Measurements from ENCODE around the gene PURA.

Gene PURA

DNA sequence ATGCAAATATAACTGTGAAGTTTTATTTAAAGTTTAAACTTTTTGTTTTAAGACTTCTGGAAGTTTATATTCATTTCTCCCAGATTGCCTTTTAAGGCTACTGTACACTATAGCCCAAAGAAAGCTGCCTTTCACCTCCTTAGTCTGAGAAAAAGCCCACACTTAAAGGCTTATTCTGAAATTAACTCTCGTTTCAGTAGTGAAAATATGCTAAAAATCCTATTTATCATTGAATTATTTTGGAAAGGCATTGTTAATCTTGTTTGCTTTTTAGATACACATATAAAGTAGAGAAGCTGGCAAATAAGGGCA lies 3.3 kb upstream of the PURA start:
- no peak for DNase-seq

DNA sequence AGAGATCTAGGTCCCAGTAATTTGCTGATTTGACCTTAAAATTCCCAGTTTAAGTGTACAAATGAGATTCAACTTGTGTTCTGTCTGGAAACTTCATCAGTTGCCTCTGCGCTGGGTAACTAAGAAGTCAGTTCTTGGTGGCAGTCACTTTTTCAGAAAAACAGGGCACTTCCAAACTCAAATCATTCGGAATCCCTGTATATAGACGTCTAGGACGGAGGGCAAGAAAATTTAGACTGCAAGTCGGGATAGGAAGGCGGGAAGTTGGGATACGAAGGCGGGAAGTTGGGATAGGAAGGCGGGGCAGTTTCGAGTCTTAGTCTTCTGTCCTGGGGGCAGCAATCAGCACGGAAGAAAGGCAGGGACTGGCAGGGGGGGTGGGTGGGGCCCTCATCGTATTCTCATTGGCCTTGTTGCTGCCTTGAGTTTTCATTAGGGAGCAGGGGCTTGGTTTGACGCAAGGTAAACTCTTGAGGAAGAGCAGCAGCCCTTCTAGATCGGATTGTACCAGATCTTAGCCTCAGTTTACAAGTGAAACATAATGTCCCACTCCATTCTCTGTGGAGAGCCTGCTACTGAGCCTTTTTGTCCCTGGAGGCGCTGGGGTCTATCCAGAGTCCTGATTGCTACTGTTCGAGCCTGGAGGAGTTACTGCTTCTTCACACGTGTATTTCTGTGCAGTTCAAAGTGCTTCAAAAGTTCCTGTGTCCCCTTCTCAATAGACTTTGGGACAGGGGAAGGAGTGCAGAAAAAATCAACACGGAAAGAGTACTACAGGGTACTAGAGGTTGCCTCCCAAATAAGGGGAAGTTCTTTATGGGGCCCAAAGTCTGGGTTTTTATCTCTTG lies 2.7 kb upstream of the PURA start:
- no peak for DNase-seq

DNA sequence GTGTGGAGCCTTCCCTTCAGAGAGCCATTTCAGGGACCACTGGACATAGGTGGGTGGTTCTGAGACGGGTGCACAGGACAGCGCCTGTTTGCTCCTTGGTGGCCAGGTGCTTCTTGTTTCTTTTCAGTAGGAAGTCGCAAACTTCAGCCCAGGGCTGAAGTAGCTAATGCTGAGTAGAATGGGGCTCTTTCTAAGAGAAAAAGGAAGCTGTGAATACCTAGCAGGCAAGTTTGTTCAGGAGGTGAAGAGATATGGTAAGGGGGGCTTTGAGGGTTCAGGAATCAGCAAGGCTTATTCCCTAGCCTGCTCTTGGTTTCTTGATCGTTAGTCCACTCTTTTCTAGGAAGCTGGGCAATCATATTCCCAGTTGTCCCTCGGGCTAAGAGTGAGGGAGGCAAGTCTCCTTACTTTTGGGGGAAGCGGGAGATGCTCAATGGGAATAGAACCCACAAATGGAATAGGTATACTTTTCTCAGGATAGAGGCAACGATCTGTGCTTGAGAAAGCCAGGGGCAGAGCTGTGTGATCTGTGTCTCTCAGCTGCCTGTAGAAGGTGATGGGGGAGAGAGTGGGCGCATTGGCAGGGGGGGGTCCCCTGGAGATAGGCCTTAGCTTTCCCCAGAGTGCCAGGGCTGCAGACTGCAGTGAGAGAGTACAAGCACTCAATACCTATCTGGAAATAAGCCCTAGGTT lies 1.9 kb upstream of the PURA start:
- no peak for DNase-seq

- no peak for DNase-seq
Measured at GRCh38 chr5:140112685-140113179, 1.2 kb upstream of the PURA start.

DNA sequence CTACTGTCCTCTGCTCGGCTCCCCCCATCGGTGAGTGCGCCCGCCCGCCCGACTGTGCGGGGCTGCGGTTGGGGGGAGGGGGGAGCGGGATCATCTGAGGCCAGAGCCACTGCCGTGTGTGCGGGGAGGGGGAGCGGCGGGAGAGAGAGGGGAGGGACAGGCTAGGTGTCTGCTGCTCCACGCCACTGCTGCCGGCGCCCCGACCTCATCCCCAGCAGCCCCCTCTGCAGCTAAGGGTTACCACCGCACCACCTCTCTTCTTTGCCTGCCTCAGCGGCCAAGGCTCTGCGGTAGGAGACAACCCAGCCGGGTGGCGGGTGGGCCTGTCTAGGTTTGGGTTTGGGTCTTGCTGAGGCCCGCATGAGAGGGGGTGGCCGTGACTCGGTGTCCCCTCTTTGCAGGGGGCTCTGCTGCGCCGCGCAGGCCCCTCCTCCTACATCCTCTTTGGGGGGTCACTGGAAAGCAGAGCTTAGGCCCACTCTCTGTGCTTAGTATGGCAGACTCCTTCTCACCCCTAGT lies 670 bp upstream of the PURA start:
- DNase-seq: no peak

DNA sequence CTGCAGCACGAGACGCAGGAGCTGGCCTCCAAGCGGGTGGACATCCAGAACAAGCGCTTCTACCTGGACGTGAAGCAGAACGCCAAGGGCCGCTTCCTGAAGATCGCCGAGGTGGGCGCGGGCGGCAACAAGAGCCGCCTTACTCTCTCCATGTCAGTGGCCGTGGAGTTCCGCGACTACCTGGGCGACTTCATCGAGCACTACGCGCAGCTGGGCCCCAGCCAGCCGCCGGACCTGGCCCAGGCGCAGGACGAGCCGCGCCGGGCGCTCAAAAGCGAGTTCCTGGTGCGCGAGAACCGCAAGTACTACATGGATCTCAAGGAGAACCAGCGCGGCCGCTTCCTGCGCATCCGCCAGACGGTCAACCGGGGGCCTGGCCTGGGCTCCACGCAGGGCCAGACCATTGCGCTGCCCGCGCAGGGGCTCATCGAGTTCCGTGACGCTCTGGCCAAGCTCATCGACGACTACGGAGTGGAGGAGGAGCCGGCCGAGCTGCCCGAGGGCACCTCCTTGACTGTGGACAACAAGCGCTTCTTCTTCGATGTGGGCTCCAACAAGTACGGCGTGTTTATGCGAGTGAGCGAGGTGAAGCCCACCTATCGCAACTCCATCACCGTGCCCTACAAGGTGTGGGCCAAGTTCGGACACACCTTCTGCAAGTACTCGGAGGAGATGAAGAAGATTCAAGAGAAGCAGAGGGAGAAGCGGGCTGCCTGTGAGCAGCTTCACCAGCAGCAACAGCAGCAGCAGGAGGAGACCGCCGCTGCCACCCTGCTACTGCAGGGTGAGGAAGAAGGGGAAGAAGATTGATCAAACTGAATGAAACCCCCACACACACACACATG lies 654 bp downstream of the PURA start:
- DNase-seq: no peak

GRCh38 chr5:140115186-140115500 lies 1.2 kb downstream of the PURA start:
- DNase-seq: no peak

- no peak for DNase-seq
Measured at GRCh38 chr5:140116716-140117115, 2.8 kb downstream of the PURA start.

- no peak for DNase-seq
Measured at GRCh38 chr5:140117523-140117922, 3.6 kb downstream of the PURA start.

DNA sequence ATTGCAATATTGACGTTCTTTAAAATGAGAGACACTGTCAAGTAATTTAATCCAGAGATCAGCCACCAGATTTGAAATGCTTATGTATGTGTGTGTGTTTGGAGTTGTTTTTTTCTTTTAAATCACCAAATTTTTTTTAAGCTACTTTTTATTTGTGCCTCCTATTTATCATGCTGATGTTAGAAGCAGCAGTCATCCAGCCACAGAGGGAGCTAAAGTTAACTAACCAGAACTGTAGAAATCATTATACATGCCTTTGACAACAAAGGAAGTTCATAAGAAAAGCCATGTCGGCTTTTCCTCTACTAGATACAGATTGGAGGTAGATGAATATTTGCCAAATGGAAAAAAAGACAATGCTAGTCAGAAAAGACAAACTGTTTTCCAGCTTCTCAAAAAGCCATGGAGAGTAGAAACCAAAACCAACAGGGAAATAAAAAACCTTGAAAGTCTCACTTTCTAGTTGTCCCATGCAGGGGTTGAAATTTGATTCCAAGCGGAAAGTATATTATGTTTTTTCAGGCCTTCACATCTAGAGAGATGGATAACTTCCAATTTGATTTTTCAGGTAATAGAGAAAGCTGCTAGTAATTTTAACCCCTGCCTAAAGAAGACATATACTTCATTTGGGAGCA lies 4.5 kb downstream of the PURA start:
- DNase-seq: no peak

DNA sequence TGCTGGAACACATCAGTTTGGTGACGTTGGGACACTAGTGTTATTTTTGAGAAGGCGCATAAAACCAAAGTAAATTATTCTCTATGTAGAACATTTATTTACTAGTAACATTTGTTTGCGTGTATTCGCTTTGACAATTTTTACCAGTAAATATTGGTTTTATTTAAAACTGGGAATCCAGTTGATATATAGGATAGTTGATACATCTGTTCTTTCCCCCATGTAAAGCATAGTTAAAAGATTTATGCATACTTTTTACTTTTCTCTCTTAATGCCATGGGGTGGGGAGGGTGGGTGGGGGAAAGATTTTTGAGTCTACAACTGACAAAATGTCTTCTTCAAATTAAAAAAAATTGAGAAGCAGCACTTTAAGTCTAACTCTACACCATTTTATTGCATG lies 11.7 kb downstream of the PURA start, which contains the start of gene IGIP:
TSS of gene IGIP (plus strand) at position 301 of the 400 bp plus-strand sequence. CDS start 2,540 bp downstream, outside the sequence.
- no peak for DNase-seq

DNA sequence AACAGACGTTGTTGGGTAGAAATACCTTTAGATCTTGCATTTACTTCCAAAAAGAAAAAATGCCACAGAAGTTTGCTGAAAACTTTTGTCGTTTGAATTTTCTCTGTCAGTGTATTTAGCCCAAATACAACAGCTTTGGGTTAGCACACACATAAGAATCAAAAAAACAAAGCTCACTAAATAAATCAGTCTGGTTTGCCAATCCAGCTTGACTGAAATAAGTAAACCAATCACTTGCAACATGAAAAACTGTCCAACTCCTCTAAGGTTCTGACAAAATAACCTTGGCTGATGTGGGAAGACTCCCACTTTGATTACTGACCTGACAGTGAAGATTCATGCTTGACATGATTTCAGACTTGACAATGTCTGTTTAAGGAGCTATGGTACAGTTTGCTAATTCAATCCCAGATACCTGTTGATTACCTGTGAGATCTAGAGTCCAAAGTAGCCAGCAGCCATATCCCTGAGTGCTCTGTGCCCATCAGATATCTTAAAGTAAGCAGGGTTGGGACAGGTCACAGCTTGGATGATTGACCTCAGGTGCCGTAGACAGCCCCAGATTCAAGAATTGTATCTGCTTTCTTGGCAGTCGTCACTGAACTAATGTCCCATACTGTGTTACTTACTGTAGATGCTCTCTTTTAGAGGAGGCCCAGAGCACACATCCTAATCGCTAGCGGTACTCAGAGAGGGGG lies 12.6 kb downstream of the PURA start:
- no peak for DNase-seq

DNA sequence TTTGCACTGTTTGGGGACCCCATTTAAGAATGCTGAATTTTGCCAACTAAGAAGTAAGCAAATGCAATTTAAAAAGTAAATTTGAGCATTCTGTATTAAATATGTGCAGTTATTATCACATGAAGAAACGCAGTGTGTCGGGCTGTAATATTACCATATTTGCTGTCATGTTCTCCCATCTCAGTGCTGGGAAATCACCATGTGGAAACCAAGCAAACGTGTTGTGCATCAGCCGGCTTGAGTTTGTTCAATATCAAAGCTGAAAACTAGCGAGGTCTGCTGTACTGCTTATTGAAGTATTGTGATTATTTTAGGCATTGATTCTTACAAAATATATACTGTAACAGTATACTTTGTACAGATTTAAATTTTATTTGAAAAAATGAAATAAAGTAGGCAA lies 14.5 kb downstream of the PURA start:
- no peak for DNase-seq

DNA sequence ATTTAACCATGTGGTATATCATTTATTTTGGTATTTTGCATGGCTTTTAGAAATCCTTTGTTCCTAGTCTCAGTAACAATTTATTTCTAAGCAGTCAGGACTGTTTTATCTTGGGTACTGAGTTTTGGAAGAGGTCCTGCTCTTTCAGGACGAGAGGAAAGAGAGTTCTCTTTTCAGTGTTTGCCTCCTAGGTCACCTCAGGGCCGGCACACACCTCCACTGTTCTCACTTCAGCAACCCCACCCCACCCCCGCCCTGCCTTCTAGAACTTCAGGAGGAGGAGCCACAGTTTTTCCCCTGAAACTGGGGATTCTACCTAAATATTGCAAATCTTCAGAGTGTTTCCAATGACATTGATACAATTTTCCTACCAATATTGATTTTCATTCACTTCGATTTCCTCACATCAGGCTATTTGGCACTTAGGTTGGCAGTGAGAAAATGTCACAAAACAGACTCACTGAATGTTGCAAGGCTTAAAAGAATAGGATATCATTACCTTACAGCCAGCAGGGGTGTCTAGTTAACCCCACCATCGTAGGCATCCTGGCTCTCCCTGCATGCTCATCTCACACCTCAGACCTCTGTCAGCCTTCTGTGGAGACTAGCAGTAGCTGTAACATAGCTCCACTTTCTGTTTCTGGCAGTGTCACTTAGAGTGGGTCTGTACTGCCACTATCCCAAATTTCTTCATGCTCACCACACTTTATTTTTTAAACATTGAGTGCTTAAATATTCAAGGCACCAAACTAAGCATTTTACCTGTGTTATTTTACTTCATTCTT lies 17.2 kb downstream of the PURA start:
- DNase-seq: no peak

- no peak for DNase-seq
Measured at GRCh38 chr5:140131967-140132409, 18.1 kb downstream of the PURA start.

DNA sequence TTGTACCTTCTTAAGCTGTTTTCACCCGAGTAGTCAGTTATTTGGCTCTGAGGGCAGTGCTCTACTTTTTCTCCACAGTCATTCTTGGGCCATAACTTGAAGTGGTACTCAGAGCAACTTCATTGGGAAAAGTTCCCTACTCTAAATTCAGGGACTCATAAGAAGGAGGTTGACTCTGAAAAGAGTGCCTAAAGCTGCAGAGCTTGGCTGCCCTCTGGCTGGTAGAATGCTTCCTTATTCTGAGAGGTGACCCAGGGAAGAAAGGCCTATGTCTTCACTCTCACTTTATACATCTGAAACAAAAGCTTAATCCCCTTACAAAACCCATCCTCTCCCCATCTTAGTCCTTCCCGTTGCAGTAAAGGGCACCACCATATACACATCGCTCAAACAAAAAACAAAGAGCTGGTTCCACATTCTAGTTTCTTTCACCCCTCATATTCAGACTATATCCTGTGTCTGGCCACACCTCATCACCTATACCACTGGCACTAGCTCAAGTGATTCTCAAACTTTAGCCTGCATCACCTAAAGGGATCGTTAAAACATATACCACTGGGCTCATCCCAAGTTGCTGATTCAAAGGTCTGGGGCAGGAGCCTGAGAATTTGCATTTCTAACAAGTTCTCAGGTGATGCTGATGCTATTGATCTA lies 19.7 kb downstream of the PURA start:
- no peak for DNase-seq

GRCh38 chr5:140134277-140134935 lies 20.5 kb downstream of the PURA start:
- DNase-seq: no peak

GRCh38 chr5:140135127-140135526 lies 21.2 kb downstream of the PURA start:
- no peak for DNase-seq

DNA sequence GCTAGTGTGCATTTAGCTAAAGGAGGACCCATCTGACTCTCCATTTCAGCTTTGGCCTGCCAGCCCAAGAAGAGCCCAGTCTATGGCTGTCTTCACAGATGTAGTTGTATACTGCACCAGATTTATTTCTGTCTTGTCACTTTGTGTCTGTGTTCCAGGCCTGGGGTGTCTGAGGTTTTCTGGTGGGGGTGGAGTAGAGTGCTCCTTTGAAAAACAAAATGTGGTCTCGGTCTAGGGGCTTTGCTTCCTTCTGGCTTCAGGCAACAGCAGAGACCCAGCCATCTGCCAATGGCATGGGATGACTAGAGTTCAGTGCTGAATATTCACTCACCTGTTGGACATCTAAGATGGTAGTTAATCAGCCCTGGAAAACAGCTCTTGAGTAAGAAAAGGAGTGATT lies 22.7 kb downstream of the PURA start:
- DNase-seq: no peak

DNA sequence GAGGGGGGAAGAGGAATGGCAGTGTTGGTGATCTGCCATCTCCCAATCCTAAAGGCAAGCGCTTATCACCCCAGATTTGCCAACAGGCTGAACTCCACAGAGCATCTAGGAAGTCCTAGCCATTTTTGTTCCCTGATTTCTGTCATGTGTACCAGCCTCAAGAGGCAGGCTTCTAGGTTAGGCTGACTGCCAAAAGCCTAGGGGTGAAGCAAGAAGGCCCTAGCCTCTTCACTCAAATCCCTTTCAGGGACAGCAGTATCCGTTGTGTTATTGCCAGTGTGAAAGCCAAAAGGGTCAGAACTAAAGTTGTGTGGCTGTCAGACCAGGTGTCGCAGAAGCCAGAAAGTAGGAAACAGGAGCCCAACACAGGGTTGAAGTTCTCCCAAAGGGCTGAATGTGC lies 26.5 kb downstream of the PURA start:
- no peak for DNase-seq
